BLaER1 (cell line): ENCODE measurements around the gene PPP6R2.

ENCODE experiments used
- H3K27ac ChIP-seq: shearing (Covaris generic); formaldehyde crosslinking; 2 replicates; pipeline ENCODE4 v1.8.1; 2022
- H3K27me3 ChIP-seq: shearing (Covaris generic); formaldehyde crosslinking; 2 replicates; pipeline ENCODE4 v1.8.1; 2022
- H3K36me3 ChIP-seq: shearing (Covaris generic); formaldehyde crosslinking; 2 replicates; pipeline ENCODE4 v1.8.1; 2022
- H3K4me1 ChIP-seq: shearing (Covaris generic); formaldehyde crosslinking; 2 replicates; pipeline ENCODE4 v1.8.1; 2022
- H3K4me2 ChIP-seq: shearing (Covaris generic); formaldehyde crosslinking; 2 replicates; pipeline ENCODE4 v1.8.1; 2022
- H3K4me3 ChIP-seq: shearing (Covaris generic); formaldehyde crosslinking; 2 replicates; pipeline ENCODE4 v1.8.1; 2022
- H3K9ac ChIP-seq: shearing (Covaris generic); formaldehyde crosslinking; 2 replicates; pipeline ENCODE4 v1.8.1; 2022
- H3K9me3 ChIP-seq: shearing (Covaris generic); formaldehyde crosslinking; 2 replicates; pipeline ENCODE4 v1.8.1; 2022
- H4K20me1 ChIP-seq: shearing (Covaris generic); formaldehyde crosslinking; 2 replicates; pipeline ENCODE4 v1.8.1; 2022
- Cebpa-rat ChIP-seq: shearing (Covaris generic); IDR thresholded peaks from 2 replicates; pipeline ENCODE4 v1.8.1; 2022

Gene PPP6R2

DNA sequence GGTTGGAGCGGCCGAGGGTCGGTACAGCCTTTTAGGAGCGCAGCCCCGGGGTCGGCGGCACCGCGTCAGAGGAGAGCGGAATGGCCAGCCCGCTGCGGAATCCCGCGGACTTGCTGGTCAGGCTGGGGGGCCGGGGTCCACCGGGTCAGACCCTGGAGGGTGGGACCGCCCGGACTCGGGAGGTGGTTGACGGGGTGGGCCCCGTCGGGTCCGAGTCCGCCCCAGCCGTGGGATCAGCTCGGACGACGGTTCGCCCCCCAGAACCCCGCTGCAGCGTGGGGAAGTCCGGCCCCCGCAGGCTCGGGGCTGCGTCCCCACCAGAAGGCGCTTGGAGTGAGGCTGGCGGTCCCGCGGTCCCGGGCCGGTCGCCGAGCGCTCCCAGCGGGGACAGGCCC, 137.9 kb downstream of the PPP6R2 start:
- peaks cover 25% of the 10 kb centered on the region; the same call in 1 of the 2 replicates for H4K20me1 ChIP-seq
- H3K27me3 ChIP-seq, result peaks cover 40% of the 10 kb centered on the region
- peak overlapping the region; percentile 81 for H3K9ac ChIP-seq
- H3K36me3 ChIP-seq, result no peaks in the 10 kb centered on the region
- H3K4me1 ChIP-seq, result peaks cover 92% of the 10 kb centered on the region
- no peaks in the 10 kb centered on the region for H3K9me3 ChIP-seq
- TF ChIP-seq Cebpa-rat, result no peak
- H3K4me2 ChIP-seq, result peak overlapping the region; percentile 96
- peak overlapping the region; percentile 74 for H3K4me3 ChIP-seq
- H3K27ac ChIP-seq, result peak overlapping the region; percentile 88; the same call in 1 of the 2 replicates

DNA sequence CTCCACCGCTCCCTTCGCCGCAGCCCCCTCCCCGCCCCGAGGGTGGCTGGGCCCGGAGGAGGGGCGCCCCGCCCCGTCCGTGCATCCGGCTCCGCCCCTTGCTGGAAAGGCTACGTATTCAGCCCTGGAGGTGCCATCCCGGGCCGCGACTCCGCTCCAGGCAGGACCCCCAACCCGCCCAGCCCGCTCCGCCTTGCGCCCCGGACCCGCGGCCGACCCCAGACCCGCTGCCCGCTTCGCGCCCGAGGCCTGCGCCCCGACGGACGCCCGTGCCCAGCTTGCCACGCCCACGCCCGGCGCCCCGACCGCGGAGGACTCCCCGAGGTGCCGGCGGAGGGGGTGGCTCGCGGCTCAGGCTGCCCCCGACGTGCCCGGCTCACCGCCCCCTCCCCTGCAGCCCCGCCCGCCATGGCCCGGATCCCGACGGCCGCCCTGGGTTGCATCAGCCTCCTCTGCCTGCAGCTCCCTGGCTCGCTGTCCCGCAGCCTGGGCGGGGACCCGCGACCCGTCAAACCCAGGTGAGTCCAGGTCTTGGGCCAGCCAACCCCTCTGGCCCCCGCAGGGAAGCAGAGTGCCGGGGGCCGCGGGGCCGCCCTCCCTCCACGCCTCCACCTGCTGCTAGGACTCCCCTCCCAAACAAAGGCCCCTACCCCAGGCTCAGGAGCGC, 138.4 kb downstream of the PPP6R2 start, which contains the start of gene ADM2:
Gene ADM2, plus strand, starts transcription at position 104 of the 667 bp plus-strand sequence. Its CDS starts 305 bp downstream, at position 409.
- peaks cover 91% of the 10 kb centered on the region for H3K4me1 ChIP-seq
- peak within 1 kb of the TSS; percentile 81 for H3K9ac ChIP-seq
- H3K9me3 ChIP-seq, result no peaks in the 10 kb centered on the region
- no peaks in the 10 kb centered on the region for H3K36me3 ChIP-seq
- peak within 1 kb of the TSS; percentile 74 for H3K4me3 ChIP-seq
- peaks cover 25% of the 10 kb centered on the region; the same call in 1 of the 2 replicates for H4K20me1 ChIP-seq
- TF ChIP-seq Cebpa-rat, result no peak
- H3K27me3 ChIP-seq, result peaks cover 40% of the 10 kb centered on the region
- H3K27ac ChIP-seq, result peak within 1 kb of the TSS; percentile 88
- H3K4me2 ChIP-seq, result peak within 1 kb of the TSS; percentile 96

DNA sequence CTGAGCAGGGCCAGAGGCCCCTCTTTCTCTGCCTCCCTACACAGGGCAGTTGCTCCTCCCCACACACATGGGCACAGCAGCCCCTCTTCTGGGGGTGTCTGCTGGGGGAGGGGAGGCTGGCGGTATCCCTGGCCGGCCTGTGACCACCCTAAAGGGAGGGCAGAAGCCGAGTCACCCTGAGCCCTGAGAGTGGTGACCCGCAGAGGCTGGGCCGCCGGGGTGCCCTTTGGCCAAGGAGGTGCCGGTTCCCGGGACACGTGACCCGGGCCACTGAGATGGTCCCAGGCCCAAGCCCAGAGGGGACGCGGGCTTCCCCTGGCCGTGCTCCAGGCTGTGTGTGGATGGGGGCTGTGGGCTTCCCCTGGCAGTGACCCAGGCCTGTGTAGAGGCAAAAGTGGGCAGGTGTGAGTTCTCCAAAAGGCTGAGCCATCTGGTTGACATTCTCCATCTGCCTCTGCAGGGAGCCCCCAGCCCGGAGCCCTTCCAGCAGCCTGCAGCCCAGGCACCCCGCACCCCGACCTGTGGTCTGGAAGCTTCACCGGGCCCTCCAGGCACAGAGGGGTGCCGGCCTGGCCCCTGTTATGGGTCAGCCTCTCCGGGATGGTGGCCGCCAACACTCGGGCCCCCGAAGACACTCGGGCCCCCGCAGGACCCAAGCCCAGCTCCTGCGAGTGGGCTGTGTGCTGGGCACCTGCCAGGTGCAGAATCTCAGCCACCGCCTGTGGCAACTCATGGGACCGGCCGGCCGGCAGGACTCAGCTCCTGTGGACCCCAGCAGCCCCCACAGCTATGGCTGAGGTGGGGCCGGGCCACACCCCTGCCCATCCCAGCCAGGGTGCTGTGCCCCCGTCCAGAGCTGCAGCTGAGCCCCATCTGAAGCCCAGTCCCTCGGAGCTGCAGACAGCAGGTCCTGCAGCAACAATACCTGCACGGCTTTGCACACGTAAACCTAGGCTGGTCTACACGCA, 139.3 kb downstream of the PPP6R2 start:
- peaks cover 91% of the 10 kb centered on the region for H3K4me1 ChIP-seq
- H3K9me3 ChIP-seq, result no peaks in the 10 kb centered on the region
- H3K36me3 ChIP-seq, result no peaks in the 10 kb centered on the region
- H3K4me3 ChIP-seq, result peak overlapping the region; percentile 74
- peak overlapping the region; percentile 88 for H3K27ac ChIP-seq
- H3K4me2 ChIP-seq, result peak overlapping the region; percentile 96
- peak overlapping the region; percentile 81 for H3K9ac ChIP-seq
- peaks cover 40% of the 10 kb centered on the region for H3K27me3 ChIP-seq
- H4K20me1 ChIP-seq, result peaks cover 25% of the 10 kb centered on the region; the same call in 1 of the 2 replicates
- TF ChIP-seq Cebpa-rat, result no peak

DNA sequence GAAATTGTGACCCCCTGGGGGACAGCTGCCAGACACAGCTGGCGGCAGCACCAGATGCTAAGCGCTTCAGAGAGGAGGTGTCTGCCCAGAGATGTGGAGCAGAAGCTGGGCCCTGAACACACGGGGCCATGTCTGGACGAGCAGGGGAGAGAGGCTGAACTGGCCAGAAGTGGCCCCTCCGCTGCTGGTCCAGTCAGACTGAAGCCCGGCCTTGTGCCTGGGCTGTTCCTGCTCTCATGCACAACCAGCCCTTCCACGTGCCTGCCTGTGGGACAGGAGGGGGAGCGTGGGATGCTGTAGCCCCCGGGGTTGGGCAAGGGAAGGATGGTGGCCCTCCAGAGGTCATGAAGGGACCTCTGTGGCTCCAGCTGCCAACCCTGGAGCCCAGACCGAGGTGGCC, 140.0 kb downstream of the PPP6R2 start:
- H3K27ac ChIP-seq, result 0 out of 2 replicates have a peak overlapping the region, but pooled peaks have one; percentile 2
- peaks cover 40% of the 10 kb centered on the region for H3K27me3 ChIP-seq
- H3K4me3 ChIP-seq, result peak overlapping the region; percentile 74; the same call in 1 of the 2 replicates
- peaks cover 25% of the 10 kb centered on the region; the same call in 1 of the 2 replicates for H4K20me1 ChIP-seq
- peak overlapping the region; percentile 96 for H3K4me2 ChIP-seq
- H3K4me1 ChIP-seq, result peaks cover 91% of the 10 kb centered on the region
- H3K9ac ChIP-seq, result 0 out of 2 replicates have a peak overlapping the region, but pooled peaks have one; percentile 81
- H3K9me3 ChIP-seq, result no peaks in the 10 kb centered on the region
- TF ChIP-seq Cebpa-rat, result no peak
- H3K36me3 ChIP-seq, result no peaks in the 10 kb centered on the region

DNA sequence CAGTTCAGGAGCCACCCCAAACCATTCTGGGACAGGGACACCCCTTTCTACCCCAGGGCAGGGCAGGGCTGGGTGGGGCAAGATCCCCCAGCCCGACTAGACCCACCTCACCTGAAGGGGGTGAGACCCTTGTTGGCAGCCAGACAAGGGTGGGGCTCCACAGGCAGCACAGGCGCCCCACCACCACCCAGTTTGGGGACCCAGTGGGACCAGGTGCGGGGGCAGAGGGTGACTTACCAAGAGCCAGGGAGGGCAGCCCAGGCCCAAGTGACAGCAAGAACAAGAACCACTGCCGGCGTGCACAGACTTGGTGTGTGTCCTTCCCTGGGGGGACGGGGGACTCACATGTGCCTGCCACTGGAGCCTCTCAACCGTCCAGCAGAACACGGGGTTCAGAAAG, 140.4 kb downstream of the PPP6R2 start:
- H3K36me3 ChIP-seq, result no peaks in the 10 kb centered on the region
- H3K27me3 ChIP-seq, result peaks cover 40% of the 10 kb centered on the region
- peaks cover 25% of the 10 kb centered on the region; the same call in 1 of the 2 replicates for H4K20me1 ChIP-seq
- 0 out of 2 replicates have a peak overlapping the region, but pooled peaks have one; percentile 81 for H3K9ac ChIP-seq
- H3K4me2 ChIP-seq, result peak overlapping the region; percentile 96
- no peaks in the 10 kb centered on the region for H3K9me3 ChIP-seq
- no peak for TF ChIP-seq Cebpa-rat
- H3K4me3 ChIP-seq, result peak overlapping the region; percentile 74; the same call in 1 of the 2 replicates
- peaks cover 88% of the 10 kb centered on the region for H3K4me1 ChIP-seq
- 0 out of 2 replicates have a peak overlapping the region, but pooled peaks have one; percentile 2 for H3K27ac ChIP-seq

DNA sequence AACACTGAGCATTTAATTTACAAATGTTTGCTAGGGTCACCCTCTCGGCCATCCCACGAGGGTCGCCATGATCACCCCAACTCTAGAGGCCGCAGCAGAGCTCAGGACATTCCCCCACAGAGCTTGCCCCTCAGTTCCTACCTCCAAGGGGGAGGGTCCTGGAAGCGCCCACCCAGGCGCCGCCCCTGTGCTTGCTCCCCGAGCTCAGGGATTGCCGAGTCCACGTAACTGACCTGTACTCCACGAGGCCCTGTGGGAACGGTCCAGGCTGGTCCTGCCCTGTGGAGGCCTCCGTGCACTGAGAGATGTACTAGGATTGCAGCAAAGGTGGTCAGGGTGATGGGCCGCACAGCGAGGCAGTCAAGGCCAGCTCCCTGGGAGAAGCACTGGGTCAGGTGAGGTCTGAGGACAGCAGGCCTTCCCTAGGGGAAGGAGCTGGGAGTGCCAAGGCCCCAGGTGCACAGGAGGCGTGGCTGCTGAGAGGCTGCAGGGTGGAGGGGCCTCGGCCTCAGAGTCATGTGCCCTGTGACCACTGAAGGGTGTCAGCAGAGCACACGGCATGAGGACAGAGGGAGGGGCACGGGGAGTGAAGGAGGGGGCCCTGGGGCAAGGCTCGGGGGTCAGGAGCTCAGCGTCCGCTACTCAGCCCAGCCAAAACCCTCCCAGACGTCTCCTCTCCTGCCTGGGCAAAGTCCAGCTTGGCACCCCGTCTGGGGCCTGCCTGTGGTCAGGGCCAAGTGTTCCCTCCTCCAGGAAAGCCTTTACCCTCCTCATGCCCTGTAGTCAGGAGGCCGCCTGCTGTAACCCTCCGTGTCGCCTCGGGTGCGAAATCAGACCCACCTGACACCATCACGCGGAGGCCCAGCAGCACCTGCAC, 141.1 kb downstream of the PPP6R2 start:
- TF ChIP-seq Cebpa-rat, result no peak
- Histone ChIP-seq H4K20me1 (peaks cover 25% of the 10 kb centered on the region; the same call in 1 of the 2 replicates), H3K9me3 (no peaks in the 10 kb centered on the region), H3K4me1 (peaks cover 83% of the 10 kb centered on the region), H3K27ac (no peak overlapping the region), H3K27me3 (peaks cover 39% of the 10 kb centered on the region), H3K4me3 (no peak overlapping the region; the same call in 1 of the 2 replicates), H3K4me2 (peak overlapping the region; percentile 96), H3K36me3 (no peaks in the 10 kb centered on the region), H3K9ac (0 out of 2 replicates have a peak overlapping the region, but pooled peaks have one; percentile 24)

DNA sequence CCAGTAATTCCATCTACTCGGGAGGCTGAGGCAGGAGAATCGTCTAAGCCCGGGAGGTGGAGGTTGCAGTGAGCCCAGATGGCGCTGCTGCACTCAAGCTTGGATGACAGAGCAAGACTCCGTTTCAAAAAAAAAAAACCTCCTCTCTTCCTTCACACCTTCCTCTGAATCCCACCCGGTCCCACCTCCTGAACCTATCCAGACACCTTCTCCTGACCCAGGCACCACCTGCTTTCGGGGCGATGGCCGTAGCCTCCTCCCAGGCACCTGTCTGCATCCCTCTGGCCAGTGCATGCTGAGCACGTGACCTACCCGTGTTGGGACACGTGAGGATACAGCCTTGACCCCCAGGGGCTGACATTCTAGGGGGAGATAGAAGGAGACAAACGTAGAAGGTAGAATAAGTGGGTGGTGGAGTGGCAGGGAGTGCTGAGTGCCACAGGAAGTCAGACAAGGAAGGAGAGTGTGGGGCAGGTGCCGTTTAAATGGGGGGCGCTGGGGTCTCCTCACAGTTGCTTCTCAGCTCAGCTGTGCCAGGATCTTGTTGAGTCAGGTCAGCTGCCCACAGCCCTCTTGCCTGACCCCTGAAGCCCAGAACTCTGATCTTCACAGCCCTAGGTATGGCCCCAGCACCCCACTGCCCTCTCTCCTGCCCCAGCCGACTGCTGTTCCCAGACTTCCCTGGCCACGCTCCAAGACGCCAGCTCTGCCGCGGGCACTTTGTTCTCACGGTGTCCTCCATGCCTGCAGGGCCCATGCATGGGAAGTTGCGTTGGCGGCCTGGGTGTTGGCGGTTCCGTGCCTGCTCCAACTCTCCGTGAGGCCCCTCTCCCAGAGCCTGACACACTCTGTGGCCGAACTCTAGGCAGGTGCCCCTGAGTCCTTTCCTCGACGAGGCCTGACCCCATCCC, 142.3 kb downstream of the PPP6R2 start:
- peaks cover 87% of the 10 kb centered on the region for H3K4me1 ChIP-seq
- no peaks in the 10 kb centered on the region for H3K36me3 ChIP-seq
- H3K27ac ChIP-seq, result no peak overlapping the region
- peak overlapping the region; percentile 42 for H3K4me2 ChIP-seq
- H3K4me3 ChIP-seq, result no peak overlapping the region
- H3K9me3 ChIP-seq, result no peaks in the 10 kb centered on the region
- no peak for TF ChIP-seq Cebpa-rat
- H3K9ac ChIP-seq, result no peak overlapping the region
- H3K27me3 ChIP-seq, result peaks cover 27% of the 10 kb centered on the region
- H4K20me1 ChIP-seq, result peaks cover 25% of the 10 kb centered on the region; the same call in 1 of the 2 replicates
